ENCODE results near the gene KCNJ10. TPM values are rescaled to one million over a fixed set of nuclear protein-coding genes. Genes with fewer than 3 reads are reported as not detected.

Gene KCNJ10
- total RNA-seq, 1 donor from 2014 or later = not detected

DNA sequence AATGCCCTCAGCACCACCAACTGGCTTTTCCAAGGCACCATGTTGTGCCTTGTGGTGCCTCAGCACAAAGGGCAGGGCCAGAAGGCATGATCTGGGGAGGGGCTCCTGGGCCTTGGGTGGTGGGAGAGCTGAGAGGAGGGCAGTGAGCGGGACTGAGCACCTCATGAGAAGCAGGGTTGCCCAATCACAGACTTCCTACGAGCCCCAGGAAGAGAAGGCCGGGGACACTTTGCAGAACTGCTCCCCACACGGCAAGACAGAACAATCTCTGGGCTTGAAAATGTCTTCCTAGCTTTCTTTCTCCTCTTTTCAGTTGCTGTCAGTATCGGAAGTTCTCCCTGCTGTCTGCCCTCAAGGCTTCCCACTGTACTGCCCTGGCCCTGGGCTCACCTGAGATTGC lies 6.8 kb downstream of the KCNJ10 start:
- H3K9me3 Mint-ChIP-seq (ENCODE audit: unreplicated experiment) = no peaks in the 10 kb centered on the region
- no peaks in the 10 kb centered on the region for H3K4me1 Mint-ChIP-seq (ENCODE audit: unreplicated experiment)
- peaks cover 74% of the 10 kb centered on the region for H3K27me3 Mint-ChIP-seq (ENCODE audit: unreplicated experiment)
- DNase-seq (ENCODE audit: extremely low spot score, unreplicated experiment) = no peak
- TF ChIP-seq, protein P1, sequence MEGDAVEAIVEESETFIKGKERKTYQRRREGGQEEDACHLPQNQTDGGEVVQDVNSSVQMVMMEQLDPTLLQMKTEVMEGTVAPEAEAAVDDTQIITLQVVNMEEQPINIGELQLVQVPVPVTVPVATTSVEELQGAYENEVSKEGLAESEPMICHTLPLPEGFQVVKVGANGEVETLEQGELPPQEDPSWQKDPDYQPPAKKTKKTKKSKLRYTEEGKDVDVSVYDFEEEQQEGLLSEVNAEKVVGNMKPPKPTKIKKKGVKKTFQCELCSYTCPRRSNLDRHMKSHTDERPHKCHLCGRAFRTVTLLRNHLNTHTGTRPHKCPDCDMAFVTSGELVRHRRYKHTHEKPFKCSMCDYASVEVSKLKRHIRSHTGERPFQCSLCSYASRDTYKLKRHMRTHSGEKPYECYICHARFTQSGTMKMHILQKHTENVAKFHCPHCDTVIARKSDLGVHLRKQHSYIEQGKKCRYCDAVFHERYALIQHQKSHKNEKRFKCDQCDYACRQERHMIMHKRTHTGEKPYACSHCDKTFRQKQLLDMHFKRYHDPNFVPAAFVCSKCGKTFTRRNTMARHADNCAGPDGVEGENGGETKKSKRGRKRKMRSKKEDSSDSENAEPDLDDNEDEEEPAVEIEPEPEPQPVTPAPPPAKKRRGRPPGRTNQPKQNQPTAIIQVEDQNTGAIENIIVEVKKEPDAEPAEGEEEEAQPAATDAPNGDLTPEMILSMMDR (IDR thresholded peaks at IDR 0.05) = no peak
- no peak overlapping the region for H3K4me3 Mint-ChIP-seq (ENCODE audit: unreplicated experiment)
- H3K36me3 Mint-ChIP-seq (ENCODE audit: unreplicated experiment) = no peaks in the 10 kb centered on the region
- H3K27ac Mint-ChIP-seq (ENCODE audit: unreplicated experiment) = no peak overlapping the region

GRCh38 chr1:160062230-160062532 lies 7.8 kb downstream of the KCNJ10 start:
- Mint-ChIP-seq H3K4me1 (ENCODE audit: unreplicated experiment) (no peaks in the 10 kb centered on the region), H3K27ac (ENCODE audit: unreplicated experiment) (no peak overlapping the region), H3K9me3 (ENCODE audit: unreplicated experiment) (no peaks in the 10 kb centered on the region), H3K36me3 (ENCODE audit: unreplicated experiment) (no peaks in the 10 kb centered on the region), H3K27me3 (ENCODE audit: unreplicated experiment) (peaks cover 74% of the 10 kb centered on the region), H3K4me3 (ENCODE audit: unreplicated experiment) (no peak overlapping the region)
- TF ChIP-seq, protein P1 (IDR thresholded peaks at IDR 0.05) = no peak
- no peak for DNase-seq (ENCODE audit: extremely low spot score, unreplicated experiment)

DNA sequence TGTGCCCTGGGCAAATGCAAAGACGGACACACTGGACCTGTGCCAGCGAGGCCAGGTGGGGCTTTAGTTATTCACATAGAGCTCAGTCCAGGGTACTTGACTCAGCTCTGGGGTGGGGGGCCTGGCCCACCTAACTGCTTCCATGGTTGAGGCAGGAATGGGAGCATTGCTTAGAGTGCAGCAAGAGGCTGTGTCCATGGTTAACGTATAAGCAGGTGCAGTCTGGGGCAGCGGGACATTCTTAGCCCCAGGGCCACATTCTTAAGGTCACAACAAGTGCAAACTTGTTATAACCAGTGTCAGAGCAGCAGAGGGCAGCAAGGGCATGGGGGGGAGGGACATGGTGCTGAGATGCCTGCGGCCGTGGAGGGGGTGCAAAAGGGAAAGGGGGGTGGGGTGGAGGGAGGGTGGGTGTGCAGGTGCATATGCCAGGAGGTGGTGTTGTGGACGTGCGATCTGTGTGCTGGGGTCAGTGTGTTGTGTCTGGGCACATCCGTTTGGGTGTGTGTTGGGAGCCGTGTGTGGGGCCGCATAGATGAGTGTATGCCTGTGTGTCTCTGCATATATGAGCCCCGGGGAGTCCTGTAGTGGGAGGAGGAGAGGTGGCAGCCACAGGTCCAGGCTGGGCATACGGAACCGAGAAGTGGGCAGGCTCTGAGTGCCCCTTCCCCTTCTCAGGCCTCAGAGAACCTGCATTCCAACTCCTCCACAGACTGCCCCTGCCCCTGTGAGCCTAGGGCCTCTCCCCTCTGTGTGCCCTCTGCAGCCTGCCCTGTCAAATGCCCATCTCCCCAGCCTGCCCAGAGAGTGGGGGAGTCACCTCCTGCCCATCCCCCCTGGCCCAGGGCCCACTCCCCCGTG lies 8.4 kb downstream of the KCNJ10 start:
- H3K27me3 Mint-ChIP-seq (ENCODE audit: unreplicated experiment) = peaks cover 75% of the 10 kb centered on the region
- no peak overlapping the region for H3K27ac Mint-ChIP-seq (ENCODE audit: unreplicated experiment)
- no peaks in the 10 kb centered on the region for H3K9me3 Mint-ChIP-seq (ENCODE audit: unreplicated experiment)
- TF ChIP-seq, protein P1 (IDR thresholded peaks at IDR 0.05) = no peak
- H3K4me1 Mint-ChIP-seq (ENCODE audit: unreplicated experiment) = no peaks in the 10 kb centered on the region
- DNase-seq (ENCODE audit: extremely low spot score, unreplicated experiment) = no peak
- no peaks in the 10 kb centered on the region for H3K36me3 Mint-ChIP-seq (ENCODE audit: unreplicated experiment)
- H3K4me3 Mint-ChIP-seq (ENCODE audit: unreplicated experiment) = no peak overlapping the region

DNA sequence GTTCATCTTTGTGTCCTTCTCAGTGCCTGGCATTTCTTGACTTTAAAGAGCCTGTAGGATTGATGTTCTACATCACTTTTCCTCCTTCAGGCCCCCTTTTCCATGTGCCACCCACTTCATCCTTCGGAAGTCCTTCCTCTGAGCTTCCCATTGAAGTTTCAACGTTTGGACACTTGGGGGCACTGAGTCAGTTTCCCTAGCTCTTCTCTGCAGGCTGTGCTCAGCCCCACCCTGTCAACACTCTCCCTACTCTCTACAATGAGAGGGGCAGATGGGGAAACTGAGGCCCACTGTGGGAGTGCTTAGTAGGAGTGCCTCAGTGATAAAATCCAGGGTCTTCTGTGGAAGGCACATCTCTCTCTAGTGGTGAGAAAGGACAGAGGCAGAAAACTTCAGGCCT lies 11.9 kb downstream of the KCNJ10 start:
- Mint-ChIP-seq H3K4me3 (ENCODE audit: unreplicated experiment) (no peak overlapping the region), H3K36me3 (ENCODE audit: unreplicated experiment) (no peaks in the 10 kb centered on the region), H3K27ac (ENCODE audit: unreplicated experiment) (no peak overlapping the region), H3K9me3 (ENCODE audit: unreplicated experiment) (no peaks in the 10 kb centered on the region), H3K4me1 (ENCODE audit: unreplicated experiment) (no peaks in the 10 kb centered on the region), H3K27me3 (ENCODE audit: unreplicated experiment) (peaks cover 76% of the 10 kb centered on the region)
- DNase-seq (ENCODE audit: extremely low spot score, unreplicated experiment) = no peak
- TF ChIP-seq, protein P1 (IDR thresholded peaks at IDR 0.05) = peak; percentile 28

- Mint-ChIP-seq H3K27me3 (ENCODE audit: unreplicated experiment) (peaks cover 79% of the 10 kb centered on the region), H3K36me3 (ENCODE audit: unreplicated experiment) (no peaks in the 10 kb centered on the region), H3K4me3 (ENCODE audit: unreplicated experiment) (no peak overlapping the region), H3K4me1 (ENCODE audit: unreplicated experiment) (no peaks in the 10 kb centered on the region), H3K27ac (ENCODE audit: unreplicated experiment) (no peak overlapping the region), H3K9me3 (ENCODE audit: unreplicated experiment) (no peaks in the 10 kb centered on the region)
- TF ChIP-seq, protein P1 (IDR thresholded peaks at IDR 0.05) = no peak
- no peak for DNase-seq (ENCODE audit: extremely low spot score, unreplicated experiment)
Measured at GRCh38 chr1:160056648-160057169, 13.3 kb downstream of the KCNJ10 start.

Measured in osteocyte (in vitro differentiated cells).